ENCODE results near the gene ZDHHC11.
"Not testable (repeated sequence)": the region's sequence is repeated elsewhere in the genome, so short reads cannot be mapped to it uniquely, and the experiment has no call there.

The ZDHHC11 gene

DNA sequence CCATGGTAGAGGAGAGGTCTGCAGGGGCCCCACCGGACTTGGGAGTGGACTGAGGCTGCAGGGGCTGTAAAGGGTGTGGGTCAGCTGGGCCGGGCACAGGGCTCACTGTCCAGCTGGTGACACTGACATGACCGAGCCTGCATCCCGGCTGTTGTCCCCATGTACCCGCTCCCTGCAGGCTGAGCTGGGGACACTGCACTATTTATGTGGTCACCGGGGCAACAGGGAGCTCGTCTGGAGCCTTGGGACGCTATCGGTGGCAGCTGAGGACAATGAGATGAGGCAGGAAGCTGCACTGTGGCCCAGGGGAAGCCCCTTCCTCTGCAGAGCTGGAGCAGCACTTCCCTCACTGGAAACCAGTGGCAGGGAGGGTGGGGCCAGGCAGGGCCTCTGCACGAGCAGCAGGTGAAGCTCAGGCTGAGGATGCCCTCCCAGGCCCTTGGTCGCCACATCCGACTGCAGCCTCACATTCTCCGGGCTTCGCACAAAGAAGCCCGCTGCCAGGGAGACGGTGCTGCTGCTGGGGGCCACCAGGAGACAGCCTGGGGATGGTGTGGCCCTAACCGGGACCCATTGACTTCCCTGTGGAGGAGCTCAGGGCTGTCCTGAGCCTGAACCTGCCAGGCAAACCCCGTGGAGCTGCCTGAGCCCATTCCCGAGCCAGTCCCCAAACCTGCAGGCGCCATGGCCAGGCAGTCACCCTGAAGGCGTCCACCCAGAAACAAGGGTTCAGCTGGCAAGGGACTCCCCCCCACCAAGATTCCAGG is 92.7 kb downstream of the ZDHHC11 start:
- no peak overlapping the region for H3K4me3 ChIP-seq (ENCODE audit: low read depth, low read length)
- no peak for DNase-seq (ENCODE audit: low read depth)
- TF ChIP-seq CTCF (IDR thresholded peaks at IDR 0.05; ENCODE audit: control insufficient read depth, extremely low read depth, insufficient read depth) = no peak

DNA sequence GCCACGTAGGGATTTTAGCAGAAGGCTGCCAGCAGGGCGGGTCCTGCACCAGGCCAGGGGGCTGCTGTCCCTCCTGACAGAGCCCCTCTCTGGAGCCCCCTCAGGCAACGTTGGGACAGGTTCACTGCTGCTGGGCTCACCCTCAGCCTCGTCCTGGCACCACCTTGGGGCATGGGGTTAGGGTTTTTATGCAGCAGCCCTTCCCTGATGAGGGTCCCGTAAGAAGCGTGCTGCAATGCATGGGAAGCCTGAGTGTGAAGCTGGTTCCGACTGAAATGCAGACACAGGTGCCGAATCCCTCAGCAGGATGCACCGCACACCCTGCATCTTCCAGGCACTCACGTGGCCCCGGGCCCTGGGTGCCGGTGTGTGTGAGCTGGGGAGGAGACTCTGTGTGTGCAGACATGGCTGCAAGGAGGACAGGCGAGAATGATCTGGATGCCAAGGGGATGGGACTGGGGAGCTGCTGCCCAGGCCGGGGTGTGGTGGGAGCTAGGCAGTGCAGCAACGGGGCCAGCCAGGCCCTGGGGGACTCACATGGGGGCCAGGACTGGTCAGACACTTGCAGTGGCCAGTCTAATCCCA is 93.3 kb downstream of the ZDHHC11 start:
- no peak overlapping the region for H3K4me3 ChIP-seq (ENCODE audit: low read depth, low read length)
- TF ChIP-seq CTCF (IDR thresholded peaks at IDR 0.05; ENCODE audit: control insufficient read depth, extremely low read depth, insufficient read depth) = no peak
- no peak for DNase-seq (ENCODE audit: low read depth)

DNA sequence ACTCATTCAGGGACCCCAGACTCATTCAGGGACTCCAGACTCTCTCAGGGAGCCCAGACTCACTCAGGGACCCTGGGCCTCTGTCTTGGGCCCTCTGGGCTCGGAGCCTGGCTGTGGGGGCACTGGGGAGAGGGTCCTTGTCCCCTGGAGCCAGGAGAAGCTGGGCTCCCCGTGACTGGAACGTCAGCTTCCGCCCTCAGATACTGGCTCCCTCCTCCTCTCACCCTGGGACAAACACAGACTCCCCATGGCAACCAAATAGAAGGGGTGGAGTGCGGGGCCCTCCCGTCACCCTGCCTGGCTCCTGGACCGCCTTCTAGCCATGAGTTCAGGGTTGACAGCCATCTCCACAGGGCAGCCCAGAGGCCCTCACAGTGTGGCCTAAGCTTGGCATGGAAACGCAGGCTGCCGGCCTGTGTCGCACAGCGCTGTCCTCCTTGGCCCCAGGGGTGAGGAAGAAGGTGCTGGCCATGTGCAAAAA is 93.9 kb downstream of the ZDHHC11 start:
- no peak for TF ChIP-seq CTCF (IDR thresholded peaks at IDR 0.05; ENCODE audit: control insufficient read depth, extremely low read depth, insufficient read depth)
- H3K4me3 ChIP-seq (ENCODE audit: low read depth, low read length) = no peak overlapping the region
- no peak for DNase-seq (ENCODE audit: low read depth)

- no peak overlapping the region for H3K4me3 ChIP-seq (ENCODE audit: low read depth, low read length)
- DNase-seq (ENCODE audit: low read depth) = no peak
- no peak for TF ChIP-seq CTCF (IDR thresholded peaks at IDR 0.05; ENCODE audit: control insufficient read depth, extremely low read depth, insufficient read depth)
Observed at GRCh38 chr5:756171-756570, 94.6 kb downstream of the ZDHHC11 start.

DNA sequence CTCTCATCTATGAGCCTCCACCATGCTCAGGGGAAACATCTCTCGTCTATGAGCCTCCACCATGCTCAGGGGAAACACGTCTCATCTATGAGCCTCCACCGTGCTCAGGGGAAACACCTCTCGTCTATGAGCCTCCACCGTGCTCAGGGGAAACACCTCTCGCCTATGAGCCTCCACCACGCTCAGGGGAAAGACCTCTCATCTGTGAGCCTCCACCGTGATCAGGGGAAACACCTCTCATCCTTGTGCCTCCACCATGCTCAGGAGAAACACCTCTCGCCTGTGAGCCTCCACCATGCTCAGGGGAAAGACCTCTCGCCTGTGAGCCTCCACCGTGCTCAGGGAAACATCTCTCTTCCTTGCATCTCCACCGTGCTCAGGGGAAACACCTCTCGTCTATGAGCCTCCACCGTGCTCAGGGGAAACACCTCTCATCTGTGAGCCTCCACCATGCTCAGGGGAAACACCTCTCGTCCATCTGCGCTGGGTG is 96.6 kb downstream of the ZDHHC11 start:
- DNase-seq (ENCODE audit: low read depth); H3K4me3 ChIP-seq (ENCODE audit: low read depth, low read length): not testable (repeated sequence)

DNA sequence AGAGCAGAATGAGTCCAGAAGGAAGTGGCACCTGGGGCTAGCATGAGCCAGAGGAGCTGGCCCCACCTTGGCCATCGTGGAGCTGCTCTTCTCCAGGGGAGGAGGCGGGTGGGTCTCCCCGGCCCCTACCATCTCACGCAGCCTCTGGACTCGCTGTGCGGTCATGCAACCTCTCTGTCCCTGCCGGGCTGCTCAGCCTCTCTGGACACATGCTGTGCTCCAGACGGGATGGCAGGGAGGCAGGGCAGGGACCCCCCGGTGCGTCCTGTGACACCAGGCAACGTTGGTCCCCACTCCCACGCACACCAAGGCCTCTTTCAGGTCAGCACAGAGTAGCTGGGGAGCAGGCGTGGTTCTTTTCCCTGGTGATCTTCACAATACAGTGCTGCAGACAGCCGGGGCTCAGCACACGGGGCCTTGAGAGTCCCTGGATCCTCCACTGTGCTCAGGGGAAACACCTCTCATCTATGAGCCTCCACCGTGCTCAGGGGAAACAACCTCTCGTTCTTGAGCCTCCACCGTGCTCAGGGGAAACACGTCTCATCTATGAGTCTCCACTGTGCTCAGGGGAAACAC is 97.1 kb downstream of the ZDHHC11 start:
- not testable (repeated sequence) for H3K4me3 ChIP-seq (ENCODE audit: low read depth, low read length); DNase-seq (ENCODE audit: low read depth)

- not testable (repeated sequence) for H3K4me3 ChIP-seq (ENCODE audit: low read depth, low read length); DNase-seq (ENCODE audit: low read depth)
Observed at GRCh38 chr5:752532-753115, 98.2 kb downstream of the ZDHHC11 start.

DNA sequence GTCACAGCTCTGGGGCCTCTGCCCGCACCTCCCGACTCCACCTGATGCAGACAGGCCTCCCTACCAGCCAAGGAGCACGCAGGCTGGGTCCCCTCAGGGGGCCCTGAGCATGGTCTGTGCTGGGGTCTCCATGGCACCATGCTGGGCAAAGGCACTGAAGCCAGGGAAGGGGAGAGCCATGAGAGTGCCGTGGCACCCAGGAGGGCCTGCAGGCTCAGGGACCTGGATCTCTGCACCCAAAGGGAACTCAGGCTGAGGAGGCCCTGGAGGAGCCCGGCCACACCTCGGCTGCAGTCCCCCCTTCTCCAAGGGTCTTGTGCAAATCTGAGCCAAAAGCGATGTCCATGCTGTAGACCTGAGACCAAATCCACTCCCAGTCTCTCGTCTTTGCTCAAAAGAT is 98.8 kb downstream of the ZDHHC11 start:
- H3K4me3 ChIP-seq (ENCODE audit: low read depth, low read length); DNase-seq (ENCODE audit: low read depth): not testable (repeated sequence)

DNA sequence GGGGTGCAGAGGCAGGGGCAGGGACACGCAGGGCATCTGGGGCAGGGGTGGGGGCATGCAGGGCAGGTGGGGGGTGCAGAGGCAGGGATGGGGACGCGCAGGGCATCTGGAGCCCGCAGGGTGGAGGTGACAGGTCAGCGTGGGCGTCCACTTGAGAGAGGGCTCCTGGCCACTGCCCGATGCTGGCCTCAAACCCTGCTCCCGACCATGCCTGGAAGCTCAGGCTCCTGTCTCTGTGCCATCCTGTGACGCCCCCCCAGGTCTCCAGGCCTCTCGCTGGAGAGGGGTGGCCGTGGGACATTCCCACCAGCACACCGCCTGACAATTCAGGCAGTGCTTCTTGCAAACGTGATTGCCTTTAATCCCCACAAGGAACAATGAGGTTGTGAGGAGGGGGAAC is 99.3 kb downstream of the ZDHHC11 start:
- no peak overlapping the region for H3K4me3 ChIP-seq (ENCODE audit: low read depth, low read length)
- no peak for DNase-seq (ENCODE audit: low read depth)
- no peak for TF ChIP-seq CTCF (IDR thresholded peaks at IDR 0.05; ENCODE audit: control insufficient read depth, extremely low read depth, insufficient read depth)

GRCh38 chr5:750226-750625 is 100.6 kb downstream of the ZDHHC11 start:
- not testable (repeated sequence) for DNase-seq (ENCODE audit: low read depth); H3K4me3 ChIP-seq (ENCODE audit: low read depth, low read length)
